HG03442 (cell line): ENCODE data around the gene CXCL16.
"Not testable (repeated sequence)": the region's sequence is repeated elsewhere in the genome, so short reads cannot be mapped to it uniquely, and the experiment has no call there.

Experiments
- ATAC-seq: cut with Tn5 transposase; IDR thresholded peaks from one replicate; pipeline ENCODE4 v1.9.1; 2021; ENCODE audit warnings: mild to moderate bottlenecking, moderate library complexity; ENCODE audit not compliant: unreplicated experiment

CXCL16 gene

GRCh38 chr17:4701116-4701515 lies 38.6 kb downstream of the CXCL16 start:
- no peak for ATAC-seq

GRCh38 chr17:4699401-4700056 lies 40.2 kb downstream of the CXCL16 start:
- ATAC-seq = not testable (repeated sequence)

- peak; percentile 53 for ATAC-seq
Observed at GRCh38 chr17:4696437-4696805, 43.3 kb downstream of the CXCL16 start.

- no peak for ATAC-seq
Observed at GRCh38 chr17:4693416-4693815, 46.3 kb downstream of the CXCL16 start.

- ATAC-seq = no peak
Observed at GRCh38 chr17:4691686-4692085, 48.0 kb downstream of the CXCL16 start.

GRCh38 chr17:4690745-4691144 lies 49.0 kb downstream of the CXCL16 start:
- ATAC-seq = no peak

- not testable (repeated sequence) for ATAC-seq
Observed at GRCh38 chr17:4689872-4690271, 49.9 kb downstream of the CXCL16 start.

- not testable (repeated sequence) for ATAC-seq
Observed at GRCh38 chr17:4683739-4684138, 56.0 kb downstream of the CXCL16 start.
